RWPE2 (cell line): ENCODE data around the gene XRCC3.
A peak's percentile ranks its signal among the peaks of the same experiment; 100 is the strongest.

ENCODE experiments used
- ATAC-seq: fragments of 200-7000 bp; cut with Tn5 transposase; 3 replicates; pipeline ENCODE4 v1.9.1; 2021; ENCODE audit warnings: low read depth
- DNase-seq: peaks from one replicate; pipeline ENCODE4 v3.0.0-alpha.2; 2020; ENCODE audit warnings: low spot score
- H3K27ac ChIP-seq: fragments of 450-650 bp; 2 replicates; pipeline ENCODE4 v1.5.1; 2017; ENCODE audit warnings: mild to moderate bottlenecking; ENCODE audit not compliant: poor library complexity, severe bottlenecking
- H3K27me3 ChIP-seq: fragments of 250-450 bp; sonication (Bioruptor Pico); 2 replicates; pipeline ENCODE4 v1.5.1; 2021; ENCODE audit warnings: mild to moderate bottlenecking, moderate library complexity; ENCODE audit not compliant: insufficient read depth, poor library complexity, severe bottlenecking
- H3K36me3 ChIP-seq: fragments of 250-450 bp; sonication (Bioruptor Pico); 2 replicates; pipeline ENCODE4 v1.5.1; 2020; ENCODE audit warnings: low read depth, mild to moderate bottlenecking, moderate library complexity
- H3K4me1 ChIP-seq: fragments of 250-450 bp; sonication (Bioruptor Pico); 2 replicates; pipeline ENCODE4 v1.5.1; 2021; ENCODE audit warnings: mild to moderate bottlenecking, moderate library complexity; ENCODE audit not compliant: insufficient read depth, poor library complexity, severe bottlenecking
- H3K4me3 ChIP-seq: fragments of 250-450 bp; sonication (Bioruptor Pico); 2 replicates; pipeline ENCODE4 v1.5.1; 2021; ENCODE audit warnings: mild to moderate bottlenecking, moderate library complexity; ENCODE audit not compliant: severe bottlenecking
- H3K9me3 ChIP-seq: fragments of 250-450 bp; sonication (Bioruptor Pico); 2 replicates; pipeline ENCODE4 v1.5.1; 2021; ENCODE audit warnings: mild to moderate bottlenecking, moderate library complexity; ENCODE audit not compliant: severe bottlenecking
- CTCF ChIP-seq: fragments of 450-650 bp; IDR thresholded peaks from one replicate; pipeline ENCODE4 v1.5.1; 2017; ENCODE audit warnings: mild to moderate bottlenecking, moderate library complexity; ENCODE audit not compliant: poor library complexity, severe bottlenecking

XRCC3 gene

GRCh38 chr14:103748534-103748857, 33.2 kb upstream of the XRCC3 start:
- Histone ChIP-seq H3K4me3 (no peak overlapping the region), H3K9me3 (no peaks in the 10 kb centered on the region), H3K4me1 (no peaks in the 10 kb centered on the region), H3K27me3 (no peaks in the 10 kb centered on the region), H3K36me3 (peaks cover 28% of the 10 kb centered on the region), H3K27ac (no peak overlapping the region)
- no peak for TF ChIP-seq CTCF
- ATAC-seq: no peak
- no peak for DNase-seq

DNA sequence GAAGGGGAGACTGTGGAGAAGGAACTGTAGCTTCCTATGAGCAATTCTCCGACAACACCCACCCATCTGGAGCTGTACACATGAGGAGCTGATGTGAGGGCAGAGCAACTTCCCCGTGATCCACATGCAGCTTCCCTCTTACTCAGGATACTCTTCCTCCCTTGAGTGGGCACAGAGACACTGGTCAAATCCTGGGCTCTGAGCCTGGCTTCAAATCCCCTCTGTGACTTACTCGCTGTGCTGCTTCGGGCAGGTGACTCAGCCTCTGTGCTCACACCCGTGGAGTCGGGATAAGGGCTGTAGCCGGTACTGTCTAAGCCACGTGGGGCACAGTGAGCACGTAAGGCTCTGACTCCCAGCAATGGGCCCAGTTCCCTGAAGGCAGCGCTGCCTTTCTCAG, 31.4 kb upstream of the XRCC3 start:
- DNase-seq (no peak), ATAC-seq (peak; percentile 42; the same call in 1 of the 3 replicates)
- no peaks in the 10 kb centered on the region for H3K4me1 ChIP-seq
- H3K4me3 ChIP-seq: no peak overlapping the region
- no peak for TF ChIP-seq CTCF
- peaks cover 21% of the 10 kb centered on the region for H3K36me3 ChIP-seq
- no peak overlapping the region for H3K27ac ChIP-seq
- H3K27me3 ChIP-seq: no peaks in the 10 kb centered on the region
- no peaks in the 10 kb centered on the region for H3K9me3 ChIP-seq

- no peak for DNase-seq
- Histone ChIP-seq H3K27ac (no peak overlapping the region), H3K4me3 (no peak overlapping the region), H3K27me3 (no peaks in the 10 kb centered on the region), H3K9me3 (no peaks in the 10 kb centered on the region), H3K4me1 (no peaks in the 10 kb centered on the region), H3K36me3 (peaks cover 19% of the 10 kb centered on the region)
- TF ChIP-seq CTCF: no peak
- ATAC-seq: no peak
These were observed 30.2 kb upstream of the XRCC3 start for GRCh38 chr14:103745424-103745823.

DNA sequence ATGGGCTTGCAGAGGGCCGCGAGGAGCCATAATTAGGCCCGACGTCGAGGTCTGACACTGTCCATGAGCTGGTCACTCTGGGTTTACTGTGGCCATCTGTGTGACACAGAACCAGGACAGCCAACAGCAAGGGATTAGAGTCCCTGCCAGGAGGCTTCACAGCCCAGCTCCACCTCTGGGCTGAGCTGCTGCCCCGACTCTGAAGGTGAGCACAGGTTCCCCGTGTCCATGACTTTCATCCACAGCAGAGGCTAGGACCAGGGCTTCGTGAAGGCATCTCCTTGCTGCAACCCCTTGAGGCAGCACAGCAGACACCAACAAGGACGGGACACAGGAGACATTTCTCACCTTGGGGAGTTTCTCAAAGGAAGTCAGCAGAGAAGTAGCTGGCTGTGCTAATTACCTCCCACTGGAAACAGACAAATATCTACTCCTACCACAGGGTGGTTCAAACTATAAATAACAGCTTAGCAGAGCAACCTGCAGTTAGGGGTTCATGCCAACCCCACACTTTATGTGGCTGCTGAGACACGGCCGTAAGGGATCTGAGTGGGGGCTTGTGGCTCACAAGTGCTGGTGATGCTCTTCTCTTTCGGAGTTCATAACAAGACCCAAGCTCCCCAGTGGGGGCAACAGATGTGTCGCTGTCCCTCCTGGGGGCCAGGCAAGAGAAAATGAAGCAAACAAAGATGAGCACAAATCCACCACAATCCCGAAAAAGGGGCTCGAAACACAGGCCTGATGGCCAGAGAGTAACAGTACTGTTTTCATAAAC, 29.6 kb upstream of the XRCC3 start:
- H3K4me3 ChIP-seq: no peak overlapping the region
- TF ChIP-seq CTCF: no peak
- ATAC-seq: no peak
- no peaks in the 10 kb centered on the region for H3K4me1 ChIP-seq
- DNase-seq: no peak
- H3K27ac ChIP-seq: no peak overlapping the region
- H3K9me3 ChIP-seq: no peaks in the 10 kb centered on the region
- H3K36me3 ChIP-seq: peaks cover 17% of the 10 kb centered on the region
- no peaks in the 10 kb centered on the region for H3K27me3 ChIP-seq

GRCh38 chr14:103743691-103744090, 28.4 kb upstream of the XRCC3 start:
- DNase-seq (no peak), ATAC-seq (no peak)
- Histone ChIP-seq H3K27me3 (no peaks in the 10 kb centered on the region), H3K27ac (no peak overlapping the region), H3K36me3 (peaks cover 6% of the 10 kb centered on the region), H3K4me3 (no peak overlapping the region), H3K4me1 (no peaks in the 10 kb centered on the region), H3K9me3 (no peaks in the 10 kb centered on the region)
- TF ChIP-seq CTCF: no peak
